GM23338 (cell line): ENCODE measurements around the gene SBF2. TPM values are rescaled to one million over a fixed set of nuclear protein-coding genes. Genes with fewer than 3 reads are reported as not detected.

Experiments used
- ATAC-seq: fragments of 200-7000 bp; cut with Tn5 transposase; 3 replicates; pipeline ENCODE4 v1.9.1; 2020
- DNase-seq: peaks from one replicate; pipeline ENCODE4 v3.0.0-alpha.2; 2015; ENCODE audit warnings: low spot score
- H2AFZ ChIP-seq: fragments of 200-600 bp; sonication (generic); 2 replicates; pipeline ENCODE4 v1.8.0; 2016; ENCODE audit warnings: antibody characterized with exemption, mild to moderate bottlenecking, moderate library complexity
- H3F3A ChIP-seq: fragments of 200-600 bp; sonication (generic); replicated peaks from 2 replicates; pipeline ENCODE4 v1.8.0; 2017; ENCODE audit warnings: antibody characterized with exemption, mixed run types, low read depth
- H3K27ac ChIP-seq: fragments of 200-600 bp; sonication (generic); 2 replicates; pipeline ENCODE4 v1.6.1; 2016; ENCODE audit warnings: low read depth
- H3K27me3 ChIP-seq: fragments of 200-600 bp; sonication (generic); 2 replicates; pipeline ENCODE4 v1.8.0; 2016; ENCODE audit warnings: mild to moderate bottlenecking, mixed run types, moderate library complexity; ENCODE audit not compliant: insufficient read depth
- H3K36me3 ChIP-seq: fragments of 200-600 bp; sonication (generic); 2 replicates; pipeline ENCODE4 v1.8.0; 2016; ENCODE audit warnings: mild to moderate bottlenecking; ENCODE audit not compliant: insufficient read depth
- H3K4me1 ChIP-seq: fragments of 200-600 bp; sonication (generic); 2 replicates; pipeline ENCODE4 v1.8.0; 2016; ENCODE audit warnings: mild to moderate bottlenecking, moderate library complexity; ENCODE audit not compliant: insufficient read depth
- H3K4me2 ChIP-seq: fragments of 200-600 bp; sonication (generic); 2 replicates; pipeline ENCODE4 v1.7.1; 2017; ENCODE audit warnings: mixed run types
- H3K4me3 ChIP-seq: fragments of 200-600 bp; sonication (generic); 2 replicates; pipeline ENCODE4 v1.6.1; 2016; ENCODE audit warnings: mixed run types
- H3K79me2 ChIP-seq: fragments of 200-600 bp; sonication (generic); replicated peaks from 2 replicates; pipeline ENCODE4 v1.8.0; 2017; ENCODE audit warnings: mild to moderate bottlenecking; ENCODE audit not compliant: insufficient read depth
- H3K9me2 ChIP-seq: fragments of 200-600 bp; sonication (generic); 2 replicates; pipeline ENCODE4 v1.8.0; 2017; ENCODE audit not compliant: insufficient read depth
- H4K20me1 ChIP-seq: fragments of 200-600 bp; sonication (generic); replicated peaks from 2 replicates; pipeline ENCODE4 v1.8.0; 2017; ENCODE audit warnings: mild to moderate bottlenecking; ENCODE audit not compliant: insufficient read depth
- H3K27ac Mint-ChIP-seq: 2 replicates; pipeline ENCODE4 v1.8.0; 2020; ENCODE audit warnings: inconsistent platforms, mild to moderate bottlenecking, moderate library complexity, mixed read lengths
- H3K27me3 Mint-ChIP-seq: 3 replicates; pipeline ENCODE4 v1.8.0; 2022; ENCODE audit warnings: low read depth, mild to moderate bottlenecking, moderate library complexity, mixed read lengths, inconsistent platforms; ENCODE audit not compliant: insufficient read depth, poor library complexity
- H3K36me3 Mint-ChIP-seq: 3 replicates; pipeline ENCODE4 v1.8.0; 2021; ENCODE audit warnings: low read depth, mild to moderate bottlenecking, inconsistent platforms, moderate library complexity, mixed read lengths
- H3K4me1 Mint-ChIP-seq: 3 replicates; pipeline ENCODE4 v1.8.0; 2020; ENCODE audit warnings: mild to moderate bottlenecking, inconsistent platforms, mixed read lengths
- H3K4me3 Mint-ChIP-seq: 3 replicates; pipeline ENCODE4 v1.8.0; 2021; ENCODE audit warnings: moderate library complexity, mild to moderate bottlenecking, inconsistent platforms, mixed read lengths
- H3K9me3 Mint-ChIP-seq: 3 replicates; pipeline ENCODE4 v1.8.0; 2020; ENCODE audit warnings: moderate library complexity, mild to moderate bottlenecking, inconsistent platforms, mixed read lengths
- CREB1 ChIP-seq: fragments of 250-450 bp; sonication (Bioruptor Pico); IDR thresholded peaks from 2 replicates; pipeline ENCODE4 v1.5.0; 2020; ENCODE audit warnings: low read depth, mild to moderate bottlenecking, moderate library complexity
- CTCF ChIP-seq, 2 experiments: fragments of 200-600 bp in 1 of 2; sonication (generic) in 1 of 2; conservative IDR thresholded peaks; 2 replicates each; pipeline versions ENCODE4 v1.5.1 to v1.6.1; 2016 to 2017; ENCODE audit warnings: antibody characterized with exemption in 2 of 2, low read depth in 2 of 2, mild to moderate bottlenecking in 2 of 2, moderate library complexity in 1 of 2
- ETS1 ChIP-seq: IDR thresholded peaks from 2 replicates; pipeline ENCODE4 v1.6.1; 2016; ENCODE audit warnings: antibody characterized with exemption
- EZH2 ChIP-seq: fragments of 200-600 bp; sonication (generic); IDR thresholded peaks from one replicate; pipeline ENCODE4 v1.8.0; 2017; ENCODE audit warnings: antibody characterized with exemption, mild to moderate bottlenecking, low read depth; ENCODE audit not compliant: unreplicated experiment
- EZH2phosphoT487 ChIP-seq: fragments of 200-600 bp; sonication (generic); IDR thresholded peaks from one replicate; pipeline ENCODE4 v1.8.1; 2018; ENCODE audit warnings: antibody characterized with exemption; ENCODE audit not compliant: unreplicated experiment
- JUNB ChIP-seq: IDR thresholded peaks from one replicate; pipeline ENCODE4 v1.6.1; 2016; ENCODE audit warnings: antibody characterized with exemption; ENCODE audit not compliant: unreplicated experiment
- NANOG ChIP-seq: IDR thresholded peaks from 2 replicates; pipeline ENCODE4 v1.6.1; 2016; ENCODE audit warnings: antibody characterized with exemption, borderline replicate concordance
- POLR2AphosphoS5 ChIP-seq: IDR thresholded peaks from 2 replicates; pipeline ENCODE4 v1.6.1; 2016; ENCODE audit warnings: antibody characterized with exemption, low read depth
- REST ChIP-seq: IDR thresholded peaks from one replicate; pipeline ENCODE4 v1.6.1; 2018; ENCODE audit warnings: antibody characterized with exemption; ENCODE audit not compliant: unreplicated experiment
- STAT1 ChIP-seq: IDR thresholded peaks from one replicate; pipeline ENCODE4 v1.6.1; 2016; ENCODE audit warnings: antibody characterized with exemption; ENCODE audit not compliant: unreplicated experiment
- ZNF114 ChIP-seq: fragments of 250-450 bp; sonication (Bioruptor Pico); IDR thresholded peaks from 2 replicates; pipeline ENCODE4 v1.5.0; 2020; ENCODE audit warnings: mild to moderate bottlenecking, moderate library complexity
- ZNF331 ChIP-seq: fragments of 250-450 bp; sonication (Bioruptor Pico); IDR thresholded peaks from 2 replicates; pipeline ENCODE4 v1.5.0; 2020; ENCODE audit warnings: low read depth, mild to moderate bottlenecking, moderate library complexity
- ZNF462 ChIP-seq: fragments of 250-450 bp; sonication (Bioruptor Pico); IDR thresholded peaks from 2 replicates; pipeline ENCODE4 v1.5.0; 2020; ENCODE audit warnings: mild to moderate bottlenecking, moderate library complexity
- polyA plus RNA-seq: library from polyadenylated mRNA; unstranded; fragments of >200 nt; fragmentation: Nextera tagmentation; extraction: Ambion mirVana; gene quantifications from 2 replicates; pipeline ENCODE4 v1.2.1, GENCODE V29; 2016
- total RNA-seq: library from RNA; depleted of rRNA; stranded (reverse); fragments of >200 nt; shearing (Covaris generic); gene quantifications from 2 replicates; pipeline ENCODE4 v1.2.3, GENCODE V29; 2014

Gene SBF2
- total and polyA plus RNA-seq, 2 experiments from 2014 or later: 25.6 to 53.5 TPM

GRCh38 chr11:9735236-9735635, 558.8 kb downstream of the SBF2 start:
- Histone ChIP-seq H3K36me3 (peaks cover 10% of the 10 kb centered on the region), H3K79me2 (no peaks in the 10 kb centered on the region), H3K4me1 (no peaks in the 10 kb centered on the region; the same call in 1 of the 2 replicates), H3K27me3 (no peaks in the 10 kb centered on the region), H4K20me1 (no peaks in the 10 kb centered on the region), H3K4me3 (no peak overlapping the region), H3F3A (0 out of 2 replicates have a peak, but pooled peaks cover under 1% of the 10 kb centered on the region), H2AFZ (no peak overlapping the region), H3K9me2 (no peaks in the 10 kb centered on the region), H3K27ac (no peak overlapping the region), H3K4me2 (no peak overlapping the region)
- Mint-ChIP-seq H3K4me3 (no peak overlapping the region), H3K27me3 (no peaks in the 10 kb centered on the region), H3K27ac (no peak overlapping the region), H3K4me1 (peaks cover 13% of the 10 kb centered on the region; the same call in 2 of the 3 replicates), H3K36me3 (peaks cover 46% of the 10 kb centered on the region), H3K9me3 (no peaks in the 10 kb centered on the region; the same call in 2 of the 3 replicates)
- DNase-seq: no peak
- no peak for ATAC-seq
- TF ChIP-seq STAT1: no peak
- TF ChIP-seq CREB1 (CRISPR knock-in tag): no peak
- TF ChIP-seq ZNF331 (CRISPR knock-in tag): no peak
- TF ChIP-seq EZH2: no peak
- TF ChIP-seq JUNB: no peak
- TF ChIP-seq NANOG: no peak
- TF ChIP-seq ZNF462: no peak
- no peak for TF ChIP-seq CTCF (conservative IDR thresholded peaks at IDR 0.05; ENCODE audit: low read depth in 2 of 2)
- TF ChIP-seq EZH2phosphoT487: no peak
- no peak for TF ChIP-seq REST
- TF ChIP-seq ZNF114 (CRISPR knock-in tag): no peak
- TF ChIP-seq POLR2AphosphoS5: no peak
- TF ChIP-seq ETS1: no peak
